ENCODE measurements around the gene KCNAB1. TPM values are rescaled to one million over a fixed set of nuclear protein-coding genes. Genes with fewer than 3 reads are reported as not detected.

KCNAB1 gene
- polyA plus RNA-seq, 1 donor (not counting 4 experiments of a cell fraction or from before 2014, with no cell fraction given) = 0.03 TPM

GRCh38 chr3:156389449-156389950, 269.1 kb downstream of the KCNAB1 start:
- Histone ChIP-seq H3K4me1 (ENCODE audit: control insufficient read depth, extremely low read depth, insufficient read depth, low read length) (no peaks in the 10 kb centered on the region), H3K27me3 (ENCODE audit: control insufficient read depth, extremely low read depth, insufficient read depth, low read length) (peaks cover 7% of the 10 kb centered on the region), H3K4me2 (ENCODE audit: control insufficient read depth, extremely low read depth, insufficient read depth, low read depth, low read length) (no peak overlapping the region), H3K9me3 (ENCODE audit: control insufficient read depth, low read depth, low read length) (no peaks in the 10 kb centered on the region), H3K79me2 (ENCODE audit: control insufficient read depth, insufficient read depth, low read length) (no peaks in the 10 kb centered on the region), H3K9me1 (ENCODE audit: control insufficient read depth, extremely low read depth, insufficient read depth, low read length) (no peaks in the 10 kb centered on the region), H3K4me3 (ENCODE audit: control insufficient read depth in 2 of 3, extremely low read depth in 1 of 3, insufficient read depth in 2 of 3, low read depth in 1 of 3, low read length in 3 of 3) (no peak overlapping the region), H3K9ac (ENCODE audit: control insufficient read depth, extremely low read depth, insufficient read depth, low read length) (no peak overlapping the region), H4K20me1 (ENCODE audit: control insufficient read depth, extremely low read depth, insufficient read depth, low read length) (no peaks in the 10 kb centered on the region), H3K36me3 (ENCODE audit: control insufficient read depth in 2 of 2, extremely low read depth in 1 of 2, insufficient read depth in 2 of 2, low read length in 2 of 2) (no peaks in the 10 kb centered on the region), H2AFZ (ENCODE audit: control insufficient read depth, low read length) (no peak overlapping the region), H3K27ac (ENCODE audit: control insufficient read depth, insufficient read depth, low read length) (no peak overlapping the region)
- dilution Hi-C loops (cut with MboI; ENCODE audit: extremely low pct_ligation_motif_present, low sequenced_read_pairs) = no loop called here
- DNase-seq (ENCODE audit: low read depth, low spot score) = no peak
- FAIRE-seq = no peak
- TF ChIP-seq, protein P1, sequence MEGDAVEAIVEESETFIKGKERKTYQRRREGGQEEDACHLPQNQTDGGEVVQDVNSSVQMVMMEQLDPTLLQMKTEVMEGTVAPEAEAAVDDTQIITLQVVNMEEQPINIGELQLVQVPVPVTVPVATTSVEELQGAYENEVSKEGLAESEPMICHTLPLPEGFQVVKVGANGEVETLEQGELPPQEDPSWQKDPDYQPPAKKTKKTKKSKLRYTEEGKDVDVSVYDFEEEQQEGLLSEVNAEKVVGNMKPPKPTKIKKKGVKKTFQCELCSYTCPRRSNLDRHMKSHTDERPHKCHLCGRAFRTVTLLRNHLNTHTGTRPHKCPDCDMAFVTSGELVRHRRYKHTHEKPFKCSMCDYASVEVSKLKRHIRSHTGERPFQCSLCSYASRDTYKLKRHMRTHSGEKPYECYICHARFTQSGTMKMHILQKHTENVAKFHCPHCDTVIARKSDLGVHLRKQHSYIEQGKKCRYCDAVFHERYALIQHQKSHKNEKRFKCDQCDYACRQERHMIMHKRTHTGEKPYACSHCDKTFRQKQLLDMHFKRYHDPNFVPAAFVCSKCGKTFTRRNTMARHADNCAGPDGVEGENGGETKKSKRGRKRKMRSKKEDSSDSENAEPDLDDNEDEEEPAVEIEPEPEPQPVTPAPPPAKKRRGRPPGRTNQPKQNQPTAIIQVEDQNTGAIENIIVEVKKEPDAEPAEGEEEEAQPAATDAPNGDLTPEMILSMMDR (optimal IDR thresholded peaks at IDR 0.05 in 1 of 3, IDR thresholded peaks at IDR 0.05 in 1 of 3, conservative IDR thresholded peaks at IDR 0.05 in 1 of 3; ENCODE audit: extremely low read depth in 1 of 3, insufficient read depth in 2 of 3, low read length in 3 of 3) = no peak
- TF ChIP-seq EZH2 (IDR thresholded peaks at IDR 0.05; ENCODE audit: low read length) = no peak

GRCh38 chr3:156390846-156391245, 270.5 kb downstream of the KCNAB1 start:
- no peak overlapping the region for H3K9ac ChIP-seq (ENCODE audit: control insufficient read depth, extremely low read depth, insufficient read depth, low read length)
- TF ChIP-seq, protein P1 (optimal IDR thresholded peaks at IDR 0.05 in 1 of 3, IDR thresholded peaks at IDR 0.05 in 1 of 3, conservative IDR thresholded peaks at IDR 0.05 in 1 of 3; ENCODE audit: extremely low read depth in 1 of 3, insufficient read depth in 2 of 3, low read length in 3 of 3) = no peak
- TF ChIP-seq EZH2 (IDR thresholded peaks at IDR 0.05; ENCODE audit: low read length) = no peak
- H3K9me3 ChIP-seq (ENCODE audit: control insufficient read depth, low read depth, low read length) = no peaks in the 10 kb centered on the region
- dilution Hi-C loops (cut with MboI; ENCODE audit: extremely low pct_ligation_motif_present, low sequenced_read_pairs) = no loop called here
- no peak overlapping the region for H3K27ac ChIP-seq (ENCODE audit: control insufficient read depth, insufficient read depth, low read length)
- no peaks in the 10 kb centered on the region for H3K9me1 ChIP-seq (ENCODE audit: control insufficient read depth, extremely low read depth, insufficient read depth, low read length)
- H3K4me2 ChIP-seq (ENCODE audit: control insufficient read depth, extremely low read depth, insufficient read depth, low read depth, low read length) = no peak overlapping the region
- no peak overlapping the region for H3K4me3 ChIP-seq (ENCODE audit: control insufficient read depth in 2 of 3, extremely low read depth in 1 of 3, insufficient read depth in 2 of 3, low read depth in 1 of 3, low read length in 3 of 3)
- FAIRE-seq (no peak), DNase-seq (ENCODE audit: low read depth, low spot score) (no peak)
- no peaks in the 10 kb centered on the region for H3K79me2 ChIP-seq (ENCODE audit: control insufficient read depth, insufficient read depth, low read length)
- H4K20me1 ChIP-seq (ENCODE audit: control insufficient read depth, extremely low read depth, insufficient read depth, low read length) = no peaks in the 10 kb centered on the region
- H3K27me3 ChIP-seq (ENCODE audit: control insufficient read depth, extremely low read depth, insufficient read depth, low read length) = peaks cover 3% of the 10 kb centered on the region
- no peak overlapping the region for H2AFZ ChIP-seq (ENCODE audit: control insufficient read depth, low read length)
- H3K4me1 ChIP-seq (ENCODE audit: control insufficient read depth, extremely low read depth, insufficient read depth, low read length) = no peaks in the 10 kb centered on the region
- no peaks in the 10 kb centered on the region for H3K36me3 ChIP-seq (ENCODE audit: control insufficient read depth in 2 of 2, extremely low read depth in 1 of 2, insufficient read depth in 2 of 2, low read length in 2 of 2)

Measured in keratinocyte (primary cell).